Measurements from ENCODE around the gene ELOVL5. TPM values are rescaled to one million over a fixed set of nuclear protein-coding genes. Genes with fewer than 3 reads are reported as not detected.

The ELOVL5 gene
- total RNA-seq, 3 donors from 2014 or later = 11.5 to 60.6 (median 27.5) TPM

DNA sequence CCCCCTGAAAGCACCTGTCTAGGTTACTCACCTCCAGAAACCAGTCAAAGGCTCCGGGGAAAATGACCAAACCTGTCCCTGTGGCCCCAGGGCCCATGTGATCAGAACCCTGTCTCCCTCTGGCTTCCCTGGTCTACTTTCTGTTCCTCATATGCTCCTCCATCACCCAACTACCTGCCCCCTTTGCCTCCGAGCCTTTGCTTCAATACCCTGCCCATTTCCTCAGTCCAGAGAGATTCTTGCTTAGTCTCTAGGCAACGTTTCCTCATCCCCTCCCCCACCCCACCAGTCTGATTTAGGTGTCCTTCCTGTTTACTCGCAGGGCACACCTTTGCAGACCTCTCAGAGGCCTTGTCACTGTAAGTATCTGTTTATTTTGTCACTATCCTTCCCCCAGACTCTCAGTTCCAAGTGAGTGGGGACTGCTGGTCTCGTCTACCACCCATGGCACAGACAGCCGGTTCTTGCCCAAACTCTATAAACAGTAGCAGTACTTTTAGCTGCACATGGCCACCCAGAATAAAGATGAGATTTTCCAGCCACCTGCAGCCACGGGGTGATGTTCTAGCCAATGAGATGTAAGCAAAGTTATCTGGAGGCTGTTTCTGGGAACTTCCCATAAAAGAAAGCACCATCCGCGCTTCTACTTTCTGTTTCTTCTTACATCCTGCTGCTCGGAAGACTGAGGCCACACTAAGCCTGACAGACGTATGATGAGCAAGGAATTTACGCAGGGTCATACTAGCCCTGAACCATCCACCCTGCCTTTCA is 13.3 kb downstream of the ELOVL5 start:
- Histone ChIP-seq H3K9me3 (no peaks in the 10 kb centered on the region), H3K4me1 (ENCODE audit: low read depth) (no peaks in the 10 kb centered on the region), H3K36me3 (ENCODE audit: low read depth) (no peaks in the 10 kb centered on the region), H3K4me3 (no peak overlapping the region)
- DNase-seq (peak in 2 of 3 donors; percentile 59 to 63), ATAC-seq (peak; percentile 85)
- intact Hi-C loops (cut with DNase I, micrococcal nuclease) = no loop called here
- TF ChIP-seq, protein P1, sequence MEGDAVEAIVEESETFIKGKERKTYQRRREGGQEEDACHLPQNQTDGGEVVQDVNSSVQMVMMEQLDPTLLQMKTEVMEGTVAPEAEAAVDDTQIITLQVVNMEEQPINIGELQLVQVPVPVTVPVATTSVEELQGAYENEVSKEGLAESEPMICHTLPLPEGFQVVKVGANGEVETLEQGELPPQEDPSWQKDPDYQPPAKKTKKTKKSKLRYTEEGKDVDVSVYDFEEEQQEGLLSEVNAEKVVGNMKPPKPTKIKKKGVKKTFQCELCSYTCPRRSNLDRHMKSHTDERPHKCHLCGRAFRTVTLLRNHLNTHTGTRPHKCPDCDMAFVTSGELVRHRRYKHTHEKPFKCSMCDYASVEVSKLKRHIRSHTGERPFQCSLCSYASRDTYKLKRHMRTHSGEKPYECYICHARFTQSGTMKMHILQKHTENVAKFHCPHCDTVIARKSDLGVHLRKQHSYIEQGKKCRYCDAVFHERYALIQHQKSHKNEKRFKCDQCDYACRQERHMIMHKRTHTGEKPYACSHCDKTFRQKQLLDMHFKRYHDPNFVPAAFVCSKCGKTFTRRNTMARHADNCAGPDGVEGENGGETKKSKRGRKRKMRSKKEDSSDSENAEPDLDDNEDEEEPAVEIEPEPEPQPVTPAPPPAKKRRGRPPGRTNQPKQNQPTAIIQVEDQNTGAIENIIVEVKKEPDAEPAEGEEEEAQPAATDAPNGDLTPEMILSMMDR (IDR thresholded peaks at IDR 0.05) = no peak

DNA sequence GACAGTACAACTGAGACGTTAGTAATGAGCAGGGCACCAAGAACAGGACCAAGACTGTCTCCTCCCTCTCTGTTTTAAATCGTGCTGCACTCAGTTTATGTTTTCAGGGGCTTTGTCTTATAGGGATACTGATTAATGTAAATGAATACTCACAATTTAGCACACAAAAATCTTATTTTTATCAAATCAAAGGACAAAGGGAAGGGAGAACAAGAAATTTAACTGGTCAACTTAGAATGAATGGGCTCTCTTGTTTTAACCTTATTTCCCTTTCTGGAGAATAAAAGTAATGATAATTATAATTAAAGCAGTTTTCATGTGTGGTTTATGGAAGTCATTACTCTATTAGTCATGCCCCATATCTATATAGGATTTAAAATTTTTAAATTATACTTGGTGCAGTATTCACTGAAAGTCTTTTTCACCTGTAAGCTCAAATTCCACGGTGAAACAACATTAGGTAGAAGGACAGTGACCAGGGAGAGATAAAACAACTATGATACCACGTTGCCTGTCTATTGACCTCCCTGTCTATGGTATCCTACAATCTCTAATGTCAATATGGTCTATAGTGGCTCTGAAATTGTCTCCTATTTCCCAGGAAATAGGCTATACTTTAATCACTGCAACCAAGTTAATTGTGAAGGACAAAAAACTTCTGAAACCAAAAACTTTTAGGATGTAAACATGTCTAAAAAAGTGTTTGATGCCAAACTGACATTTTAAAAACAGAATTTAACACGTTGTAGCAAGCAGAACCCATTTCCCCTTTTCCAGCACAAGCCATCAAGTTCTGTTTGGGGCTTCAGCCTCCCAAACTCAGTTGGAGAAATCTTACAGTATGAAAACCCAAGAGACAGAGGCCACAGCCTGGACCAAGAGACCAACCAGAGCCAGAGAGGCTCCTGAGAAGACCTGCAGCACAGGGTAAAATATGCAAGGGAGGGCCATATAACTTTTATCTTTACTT is 15.0 kb downstream of the ELOVL5 start:
- Histone ChIP-seq H3K4me1 (ENCODE audit: low read depth) (peaks cover 1% of the 10 kb centered on the region), H3K9me3 (no peaks in the 10 kb centered on the region), H3K4me3 (no peak overlapping the region), H3K36me3 (ENCODE audit: low read depth) (no peaks in the 10 kb centered on the region)
- TF ChIP-seq, protein P1 (IDR thresholded peaks at IDR 0.05) = no peak
- ATAC-seq (no peak), DNase-seq (no peak)
- intact Hi-C loops (cut with DNase I, micrococcal nuclease) = no loop called here

DNA sequence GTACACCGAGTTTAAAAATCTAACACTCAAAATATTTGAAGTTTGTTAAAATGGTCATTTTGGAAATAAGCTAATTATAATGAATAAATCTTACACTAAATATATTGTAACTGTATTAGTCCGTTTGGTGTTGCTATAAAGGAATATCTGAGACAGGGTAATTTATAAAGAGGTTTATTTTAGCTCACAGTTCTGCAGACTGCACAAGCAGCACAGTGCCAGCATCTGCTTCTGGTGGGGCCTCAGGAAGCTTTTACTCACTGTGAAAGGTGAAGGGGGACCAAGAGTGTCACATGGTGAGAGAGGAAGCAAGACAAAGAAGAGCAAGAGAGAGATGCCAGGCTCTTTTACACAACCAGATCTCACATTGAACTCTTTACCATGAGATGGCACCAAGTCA is 17.1 kb downstream of the ELOVL5 start:
- DNase-seq = no peak
- TF ChIP-seq, protein P1 (IDR thresholded peaks at IDR 0.05) = no peak

DNA sequence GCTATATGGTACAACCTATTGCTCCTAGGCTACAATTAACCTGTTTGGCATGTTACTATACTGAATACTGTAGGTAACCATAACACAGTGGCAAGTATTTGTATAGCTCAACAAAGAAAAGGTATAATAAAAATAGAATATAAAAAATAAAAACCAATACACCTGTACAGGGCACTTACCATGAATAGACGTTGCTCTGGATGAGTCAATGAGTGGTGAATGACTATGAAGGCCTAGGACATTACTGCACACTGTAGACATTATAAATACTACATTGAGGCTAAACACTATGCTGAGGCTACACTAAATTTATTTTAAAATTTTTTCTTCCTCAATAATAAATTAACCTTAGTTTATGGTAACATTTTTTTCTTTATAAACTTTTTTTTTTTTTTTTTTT is 18.6 kb downstream of the ELOVL5 start:
- no peaks in the 10 kb centered on the region for H3K9me3 ChIP-seq
- ATAC-seq (peak; percentile 56), DNase-seq (no peak)
- TF ChIP-seq, protein P1 (IDR thresholded peaks at IDR 0.05) = no peak
- no peak overlapping the region for H3K4me3 ChIP-seq
- H3K4me1 ChIP-seq (ENCODE audit: low read depth) = peaks cover 4% of the 10 kb centered on the region
- H3K36me3 ChIP-seq (ENCODE audit: low read depth) = no peaks in the 10 kb centered on the region
- intact Hi-C loops (cut with DNase I, micrococcal nuclease) = no loop called here

More for the DNA sequence above, 17.1 kb downstream of the ELOVL5 start:
- peaks cover 4% of the 10 kb centered on the region for H3K4me1 ChIP-seq (ENCODE audit: low read depth)
- no peak overlapping the region for H3K4me3 ChIP-seq
- H3K9me3 ChIP-seq = no peaks in the 10 kb centered on the region
- H3K36me3 ChIP-seq (ENCODE audit: low read depth) = no peaks in the 10 kb centered on the region
- ATAC-seq = no peak
- intact Hi-C loops (cut with DNase I, micrococcal nuclease) = no loop called here

DNA sequence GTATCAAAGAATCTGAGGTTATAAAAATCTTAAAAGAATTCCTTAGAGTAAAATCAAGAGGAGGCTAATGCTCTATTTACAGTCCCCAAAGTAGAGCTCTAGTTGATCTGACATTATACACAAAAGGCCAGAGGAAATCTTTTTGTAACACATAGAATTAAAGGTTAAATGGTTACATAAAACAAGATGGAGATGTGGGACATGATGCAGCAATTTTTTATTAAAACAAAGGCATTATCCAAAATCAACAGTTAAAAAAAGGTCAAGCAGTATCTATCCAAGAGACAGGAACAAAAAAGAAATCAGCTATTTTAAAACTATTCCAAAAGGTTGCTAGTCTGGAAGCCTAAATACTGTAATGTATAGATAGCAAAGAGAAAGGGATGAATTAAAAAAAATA is 20.4 kb downstream of the ELOVL5 start:
- no peak for ATAC-seq
- no peak overlapping the region for H3K4me3 ChIP-seq
- no peaks in the 10 kb centered on the region for H3K9me3 ChIP-seq
- peaks cover 4% of the 10 kb centered on the region for H3K4me1 ChIP-seq (ENCODE audit: low read depth)
- TF ChIP-seq, protein P1 (IDR thresholded peaks at IDR 0.05) = no peak
- DNase-seq = no peak
- H3K36me3 ChIP-seq (ENCODE audit: low read depth) = no peaks in the 10 kb centered on the region
- intact Hi-C loops (cut with DNase I, micrococcal nuclease) = no loop called here

Measured in mucosa of descending colon (tissue), 3 donors.